Bronchial epithelial cell (primary cell): ENCODE data around the gene DAGLA. TPM values are rescaled to one million over a fixed set of nuclear protein-coding genes. Genes with fewer than 3 reads are reported as not detected.

Experiments
- DNase-seq: peaks from one replicate; pipeline ENCODE4 v3.0.0-alpha.2; 2010; ENCODE audit warnings: low read depth
- FAIRE-seq: peaks from 2 replicates; lab custom pipeline; 2011; peaks lifted over from hg19 to GRCh38; lab: Jason Lieb, UNC
- H3K27me3 ChIP-seq: 2 replicates; pipeline ENCODE4 v1.5.1; 2011; ENCODE audit warnings: low read length; ENCODE audit not compliant: control insufficient read depth, insufficient read depth
- H3K36me3 ChIP-seq: 2 replicates; pipeline ENCODE4 v1.5.1; 2011; ENCODE audit warnings: low read length; ENCODE audit not compliant: control insufficient read depth, insufficient read depth
- H3K4me3 ChIP-seq: 2 replicates; pipeline ENCODE4 v1.5.1; 2011; ENCODE audit warnings: mild to moderate bottlenecking, low read depth, low read length, control low read depth
- total RNA-seq: library from RNA; depleted of rRNA; stranded (reverse); fragments of >200 nt; gene quantifications from 2 replicates; pipeline ENCODE4 v1.2.1, GENCODE V29; 2014
- TF ChIP-seq, protein P1 (sequence below): IDR thresholded peaks from 2 replicates; pipeline ENCODE4 v1.5.1; 2011; ENCODE audit warnings: mild to moderate bottlenecking, moderate library complexity, low read length, control low read depth, inconsistent platforms; ENCODE audit not compliant: insufficient read depth, severe bottlenecking

The DAGLA gene
- total RNA-seq, 1 donor from 2014 or later, result under 0.01 TPM

DNA sequence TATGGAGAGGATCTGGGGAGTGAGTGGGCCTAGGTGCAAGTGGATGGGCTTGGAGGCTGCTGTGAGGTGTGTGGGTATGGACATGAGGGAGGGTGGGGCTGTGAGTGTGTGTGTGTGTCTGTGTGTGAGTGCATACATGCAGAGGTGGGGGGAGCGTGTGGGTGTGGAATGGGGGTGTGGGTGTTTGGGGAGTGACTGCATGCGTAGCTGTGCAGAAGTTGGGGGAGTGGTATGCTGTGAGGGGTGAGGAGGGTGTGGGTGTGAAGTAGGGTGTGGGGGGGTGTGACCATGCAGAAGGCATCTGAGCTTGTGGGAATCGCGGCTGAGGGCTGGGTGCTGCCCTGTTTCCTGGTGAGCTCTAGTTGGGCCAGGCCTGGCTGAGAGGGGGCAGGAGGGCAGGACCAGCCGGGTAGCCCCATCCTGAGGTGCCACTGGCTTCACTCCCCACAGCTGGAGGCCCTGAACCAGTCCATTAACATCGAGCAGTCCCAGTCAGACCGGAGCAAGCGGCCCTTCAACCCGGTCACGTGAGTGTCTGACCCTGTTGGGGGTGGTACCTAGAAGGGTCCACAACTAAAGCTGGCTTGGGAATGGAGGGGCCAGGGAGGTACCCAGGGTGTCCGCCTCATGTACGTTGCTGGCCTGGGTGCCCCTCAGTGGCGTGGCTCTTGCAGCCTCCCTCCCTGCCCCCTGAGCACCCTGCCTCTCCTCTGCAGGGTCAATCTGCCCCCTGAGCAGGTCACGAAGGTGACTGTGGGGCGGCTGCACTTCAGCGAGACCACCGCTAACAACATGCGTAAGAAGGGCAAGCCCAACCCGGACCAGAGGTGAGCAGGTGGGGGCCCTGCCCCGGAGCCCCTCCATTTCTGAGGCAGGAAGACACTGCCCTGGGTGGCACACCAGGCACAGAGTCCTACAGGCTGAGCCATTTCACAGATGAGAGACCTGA, 95.7 kb downstream of the DAGLA start:
- Histone ChIP-seq H3K36me3 (no peaks in the 10 kb centered on the region), H3K4me3 (no peak overlapping the region), H3K27me3 (no peaks in the 10 kb centered on the region)
- TF ChIP-seq, protein P1, sequence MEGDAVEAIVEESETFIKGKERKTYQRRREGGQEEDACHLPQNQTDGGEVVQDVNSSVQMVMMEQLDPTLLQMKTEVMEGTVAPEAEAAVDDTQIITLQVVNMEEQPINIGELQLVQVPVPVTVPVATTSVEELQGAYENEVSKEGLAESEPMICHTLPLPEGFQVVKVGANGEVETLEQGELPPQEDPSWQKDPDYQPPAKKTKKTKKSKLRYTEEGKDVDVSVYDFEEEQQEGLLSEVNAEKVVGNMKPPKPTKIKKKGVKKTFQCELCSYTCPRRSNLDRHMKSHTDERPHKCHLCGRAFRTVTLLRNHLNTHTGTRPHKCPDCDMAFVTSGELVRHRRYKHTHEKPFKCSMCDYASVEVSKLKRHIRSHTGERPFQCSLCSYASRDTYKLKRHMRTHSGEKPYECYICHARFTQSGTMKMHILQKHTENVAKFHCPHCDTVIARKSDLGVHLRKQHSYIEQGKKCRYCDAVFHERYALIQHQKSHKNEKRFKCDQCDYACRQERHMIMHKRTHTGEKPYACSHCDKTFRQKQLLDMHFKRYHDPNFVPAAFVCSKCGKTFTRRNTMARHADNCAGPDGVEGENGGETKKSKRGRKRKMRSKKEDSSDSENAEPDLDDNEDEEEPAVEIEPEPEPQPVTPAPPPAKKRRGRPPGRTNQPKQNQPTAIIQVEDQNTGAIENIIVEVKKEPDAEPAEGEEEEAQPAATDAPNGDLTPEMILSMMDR, result no peak
- FAIRE-seq (no peak), DNase-seq (no peak)

DNA sequence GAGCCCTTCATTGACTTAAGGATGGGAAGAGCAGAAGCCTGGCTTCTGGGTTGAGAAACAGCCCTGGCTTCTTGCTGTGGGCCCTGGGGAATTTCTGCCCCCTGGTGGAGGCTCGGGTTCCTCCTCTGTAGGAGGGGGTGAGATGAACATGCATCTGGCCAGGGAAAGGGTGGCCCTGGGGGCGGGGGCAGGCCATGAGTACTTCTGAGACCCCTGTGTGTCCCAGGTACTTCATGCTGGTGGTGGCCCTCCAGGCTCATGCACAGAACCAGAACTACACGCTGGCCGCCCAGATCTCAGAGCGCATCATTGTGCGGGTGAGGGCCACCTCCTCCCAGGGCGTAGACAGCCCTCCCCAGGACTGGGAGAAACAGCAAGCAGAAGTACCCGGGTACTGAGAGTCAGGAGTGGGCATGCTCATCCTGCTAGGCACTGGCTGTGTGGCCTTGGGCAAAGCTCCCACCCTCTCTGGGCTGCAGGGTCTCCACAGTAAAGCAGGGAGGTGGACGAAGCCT, 96.4 kb downstream of the DAGLA start:
- FAIRE-seq (no peak), DNase-seq (peak; percentile 55)
- Histone ChIP-seq H3K27me3 (no peaks in the 10 kb centered on the region), H3K36me3 (no peaks in the 10 kb centered on the region), H3K4me3 (no peak overlapping the region)
- TF ChIP-seq, protein P1, result peak; percentile 85

DNA sequence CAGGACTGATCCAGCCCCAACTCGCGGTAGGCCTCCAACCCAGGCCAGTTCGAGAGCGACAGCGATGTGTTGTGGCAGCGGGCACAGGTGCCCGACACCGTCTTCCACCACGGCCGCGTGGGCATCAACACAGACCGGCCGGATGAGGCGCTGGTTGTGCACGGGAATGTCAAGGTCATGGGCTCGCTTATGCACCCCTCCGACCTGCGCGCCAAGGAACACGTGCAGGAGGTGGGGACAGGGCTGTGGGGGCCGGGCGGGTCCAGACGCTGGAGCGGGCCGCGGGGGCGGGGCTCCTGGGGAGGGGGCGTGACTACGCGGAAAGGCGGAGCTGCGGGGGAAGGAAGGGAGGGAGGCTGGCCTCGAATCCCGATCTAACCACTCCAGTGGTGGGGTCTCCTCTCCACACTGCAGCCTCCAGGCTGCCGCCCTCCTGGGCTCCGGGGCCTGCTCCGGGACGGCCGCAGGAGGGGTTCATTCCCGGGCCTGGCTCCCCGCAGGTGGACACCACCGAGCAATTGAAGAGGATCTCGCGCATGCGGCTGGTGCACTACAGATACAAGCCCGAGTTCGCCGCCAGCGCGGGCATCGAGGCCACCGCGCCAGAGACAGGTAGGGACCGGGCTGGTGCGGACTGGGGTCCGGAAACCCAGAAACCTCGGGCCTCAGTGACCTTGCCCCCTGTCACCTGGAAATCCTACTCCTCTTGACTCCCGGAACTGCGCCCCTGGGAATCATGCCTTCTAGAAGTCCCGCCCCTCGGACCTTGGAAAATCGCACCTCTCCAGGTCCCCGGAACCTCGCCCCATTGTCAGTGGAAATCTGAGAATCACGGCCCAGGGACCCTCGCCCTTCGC, 97.3 kb downstream of the DAGLA start:
- Histone ChIP-seq H3K27me3 (no peaks in the 10 kb centered on the region), H3K4me3 (no peak overlapping the region), H3K36me3 (no peaks in the 10 kb centered on the region)
- DNase-seq (no peak), FAIRE-seq (no peak)
- TF ChIP-seq, protein P1, result no peak

DNA sequence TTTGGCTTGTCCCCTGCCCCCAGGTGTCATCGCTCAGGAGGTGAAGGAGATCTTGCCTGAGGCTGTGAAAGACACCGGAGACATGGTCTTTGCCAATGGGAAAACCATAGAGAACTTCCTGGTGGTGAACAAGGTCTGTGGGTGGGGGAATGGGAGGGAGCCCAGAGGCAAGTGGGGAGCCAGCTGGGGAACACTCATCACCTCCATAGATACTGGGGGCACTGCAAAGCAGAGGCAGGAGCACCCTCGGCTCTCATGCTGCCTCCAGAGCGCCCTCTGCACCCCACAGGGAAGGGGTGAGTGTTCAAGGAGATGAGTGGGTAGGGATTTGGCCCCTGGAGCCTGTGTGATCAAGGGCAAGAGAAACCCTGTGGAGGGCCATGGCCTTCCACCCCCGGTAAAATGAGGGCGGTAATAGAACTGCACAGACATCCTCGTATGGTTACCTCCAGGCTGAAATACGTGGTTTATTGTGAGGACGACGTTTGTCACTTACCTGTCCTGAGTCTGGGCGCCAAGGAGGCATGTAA, 98.2 kb downstream of the DAGLA start:
- no peaks in the 10 kb centered on the region for H3K36me3 ChIP-seq
- FAIRE-seq (no peak), DNase-seq (no peak)
- H3K4me3 ChIP-seq, result no peak overlapping the region
- no peaks in the 10 kb centered on the region for H3K27me3 ChIP-seq
- TF ChIP-seq, protein P1, result no peak

DNA sequence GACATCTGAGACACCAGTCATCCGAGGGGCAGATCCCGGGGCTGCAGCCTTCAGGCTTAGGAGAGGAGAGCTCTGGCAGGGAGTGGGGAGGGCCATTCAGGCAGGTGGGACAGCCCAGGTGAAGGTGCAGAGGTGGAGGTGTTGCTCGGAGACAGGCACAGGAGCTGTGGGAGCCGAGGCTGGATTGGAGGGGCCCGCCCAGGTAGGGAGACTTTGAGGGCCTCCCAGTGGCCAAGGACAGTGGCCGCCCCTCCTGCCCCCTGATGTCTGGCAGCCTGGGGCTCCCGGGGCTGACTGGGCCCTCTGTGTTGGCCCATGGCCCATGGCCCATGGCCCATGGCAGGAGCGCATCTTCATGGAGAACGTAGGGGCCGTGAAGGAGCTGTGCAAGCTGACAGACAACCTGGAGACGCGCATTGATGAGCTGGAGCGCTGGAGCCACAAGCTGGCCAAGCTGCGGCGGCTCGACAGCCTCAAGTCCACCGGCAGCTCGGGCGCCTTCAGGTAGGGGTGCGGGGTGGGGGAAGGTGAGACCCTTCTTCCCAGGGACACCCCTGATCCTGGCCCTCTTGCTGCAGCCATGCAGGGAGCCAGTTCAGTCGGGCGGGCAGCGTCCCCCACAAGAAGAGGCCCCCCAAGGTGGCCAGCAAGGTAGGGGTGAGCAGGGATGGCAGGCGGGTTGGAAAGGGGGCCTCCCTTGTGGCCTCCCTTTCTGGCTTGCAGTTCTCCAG, 98.9 kb downstream of the DAGLA start:
- DNase-seq (no peak), FAIRE-seq (no peak)
- H3K4me3 ChIP-seq, result no peak overlapping the region
- no peaks in the 10 kb centered on the region for H3K27me3 ChIP-seq
- no peaks in the 10 kb centered on the region for H3K36me3 ChIP-seq
- TF ChIP-seq, protein P1, result no peak
